Cerebellar nuclear complex (tissue), 1 donor: ENCODE measurements around the gene GINS1.

Experiments used
- DNase-seq, 2 experiments: peaks; one replicate each; lab custom pipeline; 2025; lab: John Stamatoyannopoulos, UW

Gene GINS1

GRCh38 chr20:25493137-25493536, 85.7 kb downstream of the GINS1 start:
- no peak for DNase-seq

- no peak for DNase-seq
Observed at GRCh38 chr20:25493748-25494505, 86.5 kb downstream of the GINS1 start.

- DNase-seq = no peak
Observed at GRCh38 chr20:25494506-25495188, 87.2 kb downstream of the GINS1 start.

GRCh38 chr20:25495189-25495824, 87.8 kb downstream of the GINS1 start:
- no peak for DNase-seq

GRCh38 chr20:25496165-25496967, 88.9 kb downstream of the GINS1 start:
- DNase-seq = no peak

- DNase-seq = no peak
Observed at GRCh38 chr20:25496968-25497401, 89.5 kb downstream of the GINS1 start.

GRCh38 chr20:25497586-25498279, 90.3 kb downstream of the GINS1 start:
- DNase-seq = no peak
